Activated CD4-positive, alpha-beta T cell treated with anti-CD3 and anti-CD28 coated beads, Interleukin-2, amount 50 U/mL, for 16 hours (primary cell): ENCODE results near the gene MKI67.
A peak's percentile ranks its signal among the peaks of the same experiment; 100 is the strongest.

Source experiments
- DNase-seq: peaks from one replicate; pipeline ENCODE4 v3.0.0-alpha.2; 2020

The MKI67 gene

DNA sequence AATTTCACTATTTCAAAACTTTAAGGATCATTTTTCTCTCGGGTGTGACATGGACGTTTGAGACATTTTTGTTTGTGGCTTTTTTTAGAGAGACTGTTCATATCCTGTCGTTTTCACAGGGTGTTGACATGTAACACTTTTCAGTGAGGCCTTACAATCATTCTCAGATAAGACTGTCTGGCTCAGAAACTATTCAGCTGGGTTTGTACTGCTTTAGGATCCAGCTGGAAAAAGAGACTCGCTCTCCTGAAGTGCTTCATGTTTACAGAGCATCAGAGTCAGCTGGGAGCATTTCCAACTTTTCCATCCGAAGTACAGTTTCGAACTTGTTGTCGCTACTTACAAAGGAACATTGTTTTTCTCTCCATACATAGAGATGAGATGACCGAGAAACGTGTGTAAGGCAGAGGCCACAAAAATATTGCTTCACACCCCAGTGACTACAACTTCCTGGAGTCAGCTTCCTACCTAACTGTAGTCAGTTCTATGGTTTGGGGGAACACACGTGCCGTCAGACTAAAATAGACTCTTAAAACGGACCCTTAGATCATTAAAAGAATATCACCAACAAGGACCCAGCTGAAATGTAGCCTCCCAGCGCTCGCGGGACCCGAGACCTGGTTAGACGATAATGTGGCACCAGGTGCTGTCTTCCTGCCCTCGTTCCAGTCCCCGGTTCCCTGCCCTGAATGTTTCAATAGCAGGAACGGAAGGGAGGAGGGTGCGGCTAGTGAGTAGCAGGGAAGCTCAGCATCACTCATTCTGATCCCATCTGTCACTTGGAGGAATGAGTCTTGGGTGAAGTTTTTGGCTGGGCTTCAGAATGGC lies 78.0 kb downstream of the MKI67 start:
- DNase-seq, result peak; percentile 74

DNA sequence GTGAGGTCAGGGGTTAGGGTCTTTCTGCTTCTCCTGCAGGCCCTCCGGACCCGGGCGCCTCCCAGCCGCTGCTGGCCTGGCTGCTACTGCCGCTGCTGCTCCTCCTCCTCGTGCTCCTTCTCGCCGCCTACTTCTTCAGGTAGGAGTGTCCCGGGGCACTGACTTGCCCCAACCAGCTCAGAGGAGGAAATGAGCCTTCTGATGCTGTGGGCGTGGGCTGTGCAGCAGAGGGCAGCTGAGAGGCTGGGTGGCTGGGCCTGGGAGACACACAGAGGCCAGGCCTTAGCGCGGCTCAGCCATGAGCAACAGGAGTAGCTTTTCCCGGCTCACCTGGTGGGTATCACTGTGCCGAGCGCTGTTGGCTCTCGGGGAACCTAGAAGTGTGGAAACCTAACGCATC lies 78.9 kb downstream of the MKI67 start:
- DNase-seq, result peak; percentile 93

GRCh38 chr10:128046953-128047290 lies 79.3 kb downstream of the MKI67 start:
- DNase-seq, result peak; percentile 23
